ENCODE results near the gene AGXT2. TPM values are rescaled to one million over a fixed set of nuclear protein-coding genes. Genes with fewer than 3 reads are reported as not detected.
A peak's percentile ranks its signal among the peaks of the same experiment; 100 is the strongest.

Gene AGXT2
- total and polyA plus RNA-seq, 10 of the 15 experiments (the other 5 are each of a cell fraction or from before 2014, with no cell fraction given) = not detected

DNA sequence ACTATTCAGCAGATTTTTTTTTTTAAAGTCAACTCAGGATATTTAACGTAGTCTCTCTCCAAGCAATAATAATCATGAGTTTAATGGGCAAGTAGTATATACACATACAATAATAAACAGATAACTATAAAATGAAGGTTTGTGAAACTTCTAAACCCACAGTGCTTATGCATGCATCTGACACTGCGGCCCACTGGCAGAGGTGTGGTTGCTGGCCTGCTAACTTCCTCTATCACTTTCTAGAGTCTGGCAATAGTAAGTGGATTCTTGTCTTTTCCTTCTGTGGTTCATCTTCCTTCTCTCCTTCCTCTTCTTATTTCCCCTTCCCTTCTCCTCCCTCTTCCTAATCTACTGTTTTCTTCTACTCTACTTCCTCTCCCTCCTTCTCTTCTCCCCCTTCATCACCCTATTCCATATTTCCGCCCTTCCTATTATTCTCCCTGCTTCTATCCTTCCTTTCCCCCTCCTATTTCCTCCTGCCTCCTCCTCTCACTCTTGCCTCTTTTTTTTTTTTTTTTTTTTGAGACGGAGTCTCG lies 18.6 kb upstream of the AGXT2 start (continued):
- TF ChIP-seq ATF7 (IDR thresholded peaks at IDR 0.05; ENCODE audit: low read depth) = peak; percentile 22; the same call in 1 of the 2 replicates
- TF ChIP-seq MTA2 (IDR thresholded peaks at IDR 0.05; ENCODE audit: low read depth) = peak; percentile 21; the same call in 1 of the 2 replicates
- 0 out of 2 replicates have a peak, but pooled peaks have one; percentile 68 for TF ChIP-seq HDGF (IDR thresholded peaks at IDR 0.05)
- TF ChIP-seq SRF (IDR thresholded peaks at IDR 0.05; ENCODE audit: low read depth in 2 of 2, low read length in 2 of 2) = no peak
- 0 out of 2 replicates have a peak, but pooled peaks have one; percentile 33 for TF ChIP-seq YBX1 (IDR thresholded peaks at IDR 0.05)

DNA sequence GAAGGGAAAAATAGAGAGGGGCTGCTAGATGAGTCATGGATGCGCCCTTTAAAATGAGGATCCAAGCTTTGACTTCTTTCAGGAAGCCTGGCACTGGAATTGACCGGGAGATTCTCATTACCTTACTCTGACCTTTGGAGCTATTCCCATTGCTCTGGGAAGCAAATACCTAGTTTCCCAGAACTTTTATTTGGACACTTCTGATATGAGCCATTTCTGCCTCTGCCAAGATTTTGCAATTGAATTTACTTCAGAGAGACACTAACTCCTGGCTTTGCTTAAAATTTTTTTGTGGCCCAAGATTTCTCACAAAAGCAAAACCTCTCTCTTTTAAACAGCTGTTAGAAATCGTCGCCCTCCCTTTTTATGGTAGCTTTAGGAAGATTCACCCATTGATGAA lies 15.7 kb upstream of the AGXT2 start:
- 49% methylated on average over 4 of the region's 4 CpGs for WGBS (ENCODE audit: insufficient coverage, insufficient replicate concordance, low lambda C conversion rate, missing lambda C conversion rate)
- ATAC-seq (no peak), FAIRE-seq (no peak), DNase-seq (ENCODE audit: low read depth, low spot score) (no peak)
- Histone ChIP-seq H3K4me1 (ENCODE audit: control insufficient read depth, insufficient read depth, low read length) (no peaks in the 10 kb centered on the region), H4K20me1 (ENCODE audit: control insufficient read depth, insufficient read depth) (no peaks in the 10 kb centered on the region), H3K27ac (ENCODE audit: control insufficient read depth, insufficient read depth) (no peak overlapping the region), H3K9ac (ENCODE audit: control insufficient read depth, insufficient read depth, low read length) (no peak overlapping the region), H3K27me3 (replicated peaks in 1 of 2; ENCODE audit: control insufficient read depth in 2 of 2, insufficient read depth in 2 of 2, low read length in 1 of 2) (no peaks in the 10 kb centered on the region), H3K4me3 (no peak overlapping the region), H3K4me2 (ENCODE audit: control insufficient read depth, insufficient read depth) (no peak overlapping the region), H3K79me2 (ENCODE audit: control insufficient read depth, insufficient read depth, low read length) (no peaks in the 10 kb centered on the region), H3K9me3 (replicated peaks; ENCODE audit: control insufficient read depth, insufficient read depth, low read length) (no peaks in the 10 kb centered on the region), H3K36me3 (ENCODE audit: control insufficient read depth in 2 of 2, insufficient read depth in 2 of 2, low read length in 1 of 2) (peaks cover 0 to 2% of the 10 kb centered on the region in 2 experiments; a peak in 1 of 4 replicates), H2AFZ (ENCODE audit: control insufficient read depth, low read depth, low read length) (no peak overlapping the region)
- SMC1A ChIA-PET (ENCODE audit: uncharacterized antibody, unreplicated experiment) = interaction anchor here (0.9 to 1.1 kb wide), 2 partner anchors 26 to 370 kb away, joined by 3 read pairs; no protein-coding TSS in a partner anchor
- CTCF ChIA-PET = no interaction called here
- RAD21 ChIA-PET (ENCODE audit: unreplicated experiment) = interaction anchor here (0.9 to 2.6 kb wide), 2 partner anchors 32 to 121 kb away, joined by 3 to 5 read pairs; no protein-coding TSS in a partner anchor
- intact Hi-C loops (cut with micrococcal nuclease; ENCODE audit: unreplicated experiment) = no loop called here
- in situ Hi-C loops (cut with MboI) = no loop called here
- POLR2A ChIA-PET = interaction anchor here (0.6 kb wide), 1 partner anchor 144 kb away, joined by 3 read pairs; no protein-coding TSS in a partner anchor
- no TSS peak for BruUV-seq (replicated peaks)
- TF ChIP-seq ZNF384 (IDR thresholded peaks at IDR 0.05; ENCODE audit: borderline replicate concordance, low read depth, low read length) (no peak), BCL11A (IDR thresholded peaks at IDR 0.05; ENCODE audit: low read depth, low read length) (no peak), POLR2AphosphoS2 (IDR thresholded peaks at IDR 0.05; ENCODE audit: low read depth, low read length) (no peak), KDM1A (IDR thresholded peaks at IDR 0.05; ENCODE audit: borderline replicate concordance) (no peak)
- TF ChIP-seq, protein P1, sequence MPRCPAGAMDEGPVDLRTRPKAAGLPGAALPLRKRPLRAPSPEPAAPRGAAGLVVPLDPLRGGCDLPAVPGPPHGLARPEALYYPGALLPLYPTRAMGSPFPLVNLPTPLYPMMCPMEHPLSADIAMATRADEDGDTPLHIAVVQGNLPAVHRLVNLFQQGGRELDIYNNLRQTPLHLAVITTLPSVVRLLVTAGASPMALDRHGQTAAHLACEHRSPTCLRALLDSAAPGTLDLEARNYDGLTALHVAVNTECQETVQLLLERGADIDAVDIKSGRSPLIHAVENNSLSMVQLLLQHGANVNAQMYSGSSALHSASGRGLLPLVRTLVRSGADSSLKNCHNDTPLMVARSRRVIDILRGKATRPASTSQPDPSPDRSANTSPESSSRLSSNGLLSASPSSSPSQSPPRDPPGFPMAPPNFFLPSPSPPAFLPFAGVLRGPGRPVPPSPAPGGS (IDR thresholded peaks at IDR 0.05; ENCODE audit: borderline replicate concordance, insufficient read depth, low read depth, low read length, poor library complexity, severe bottlenecking) = no peak
- TF ChIP-seq, protein P2, sequence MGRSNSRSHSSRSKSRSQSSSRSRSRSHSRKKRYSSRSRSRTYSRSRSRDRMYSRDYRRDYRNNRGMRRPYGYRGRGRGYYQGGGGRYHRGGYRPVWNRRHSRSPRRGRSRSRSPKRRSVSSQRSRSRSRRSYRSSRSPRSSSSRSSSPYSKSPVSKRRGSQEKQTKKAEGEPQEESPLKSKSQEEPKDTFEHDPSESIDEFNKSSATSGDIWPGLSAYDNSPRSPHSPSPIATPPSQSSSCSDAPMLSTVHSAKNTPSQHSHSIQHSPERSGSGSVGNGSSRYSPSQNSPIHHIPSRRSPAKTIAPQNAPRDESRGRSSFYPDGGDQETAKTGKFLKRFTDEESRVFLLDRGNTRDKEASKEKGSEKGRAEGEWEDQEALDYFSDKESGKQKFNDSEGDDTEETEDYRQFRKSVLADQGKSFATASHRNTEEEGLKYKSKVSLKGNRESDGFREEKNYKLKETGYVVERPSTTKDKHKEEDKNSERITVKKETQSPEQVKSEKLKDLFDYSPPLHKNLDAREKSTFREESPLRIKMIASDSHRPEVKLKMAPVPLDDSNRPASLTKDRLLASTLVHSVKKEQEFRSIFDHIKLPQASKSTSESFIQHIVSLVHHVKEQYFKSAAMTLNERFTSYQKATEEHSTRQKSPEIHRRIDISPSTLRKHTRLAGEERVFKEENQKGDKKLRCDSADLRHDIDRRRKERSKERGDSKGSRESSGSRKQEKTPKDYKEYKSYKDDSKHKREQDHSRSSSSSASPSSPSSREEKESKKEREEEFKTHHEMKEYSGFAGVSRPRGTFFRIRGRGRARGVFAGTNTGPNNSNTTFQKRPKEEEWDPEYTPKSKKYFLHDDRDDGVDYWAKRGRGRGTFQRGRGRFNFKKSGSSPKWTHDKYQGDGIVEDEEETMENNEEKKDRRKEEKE (IDR thresholded peaks at IDR 0.05) = no peak
- TF ChIP-seq, protein P3, sequence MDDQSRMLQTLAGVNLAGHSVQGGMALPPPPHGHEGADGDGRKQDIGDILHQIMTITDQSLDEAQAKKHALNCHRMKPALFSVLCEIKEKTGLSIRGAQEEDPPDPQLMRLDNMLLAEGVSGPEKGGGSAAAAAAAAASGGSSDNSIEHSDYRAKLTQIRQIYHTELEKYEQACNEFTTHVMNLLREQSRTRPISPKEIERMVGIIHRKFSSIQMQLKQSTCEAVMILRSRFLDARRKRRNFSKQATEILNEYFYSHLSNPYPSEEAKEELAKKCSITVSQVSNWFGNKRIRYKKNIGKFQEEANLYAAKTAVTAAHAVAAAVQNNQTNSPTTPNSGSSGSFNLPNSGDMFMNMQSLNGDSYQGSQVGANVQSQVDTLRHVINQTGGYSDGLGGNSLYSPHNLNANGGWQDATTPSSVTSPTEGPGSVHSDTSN (IDR thresholded peaks at IDR 0.05; ENCODE audit: insufficient replicate concordance, low read depth, low read length) = no peak
- TF ChIP-seq, protein P4, sequence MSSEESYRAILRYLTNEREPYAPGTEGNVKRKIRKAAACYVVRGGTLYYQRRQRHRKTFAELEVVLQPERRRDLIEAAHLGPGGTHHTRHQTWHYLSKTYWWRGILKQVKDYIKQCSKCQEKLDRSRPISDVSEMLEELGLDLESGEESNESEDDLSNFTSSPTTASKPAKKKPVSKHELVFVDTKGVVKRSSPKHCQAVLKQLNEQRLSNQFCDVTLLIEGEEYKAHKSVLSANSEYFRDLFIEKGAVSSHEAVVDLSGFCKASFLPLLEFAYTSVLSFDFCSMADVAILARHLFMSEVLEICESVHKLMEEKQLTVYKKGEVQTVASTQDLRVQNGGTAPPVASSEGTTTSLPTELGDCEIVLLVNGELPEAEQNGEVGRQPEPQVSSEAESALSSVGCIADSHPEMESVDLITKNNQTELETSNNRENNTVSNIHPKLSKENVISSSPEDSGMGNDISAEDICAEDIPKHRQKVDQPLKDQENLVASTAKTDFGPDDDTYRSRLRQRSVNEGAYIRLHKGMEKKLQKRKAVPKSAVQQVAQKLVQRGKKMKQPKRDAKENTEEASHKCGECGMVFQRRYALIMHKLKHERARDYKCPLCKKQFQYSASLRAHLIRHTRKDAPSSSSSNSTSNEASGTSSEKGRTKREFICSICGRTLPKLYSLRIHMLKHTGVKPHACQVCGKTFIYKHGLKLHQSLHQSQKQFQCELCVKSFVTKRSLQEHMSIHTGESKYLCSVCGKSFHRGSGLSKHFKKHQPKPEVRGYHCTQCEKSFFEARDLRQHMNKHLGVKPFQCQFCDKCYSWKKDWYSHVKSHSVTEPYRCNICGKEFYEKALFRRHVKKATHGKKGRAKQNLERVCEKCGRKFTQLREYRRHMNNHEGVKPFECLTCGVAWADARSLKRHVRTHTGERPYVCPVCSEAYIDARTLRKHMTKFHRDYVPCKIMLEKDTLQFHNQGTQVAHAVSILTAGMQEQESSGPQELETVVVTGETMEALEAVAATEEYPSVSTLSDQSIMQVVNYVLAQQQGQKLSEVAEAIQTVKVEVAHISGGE (CRISPR knock-in tag; IDR thresholded peaks at IDR 0.05) = no peak

Data from GM12878 (cell line).